Neural cell (in vitro differentiated cells): ENCODE measurements around the gene RUNDC3A. TPM values are rescaled to one million over a fixed set of nuclear protein-coding genes. Genes with fewer than 3 reads are reported as not detected.
"Not testable (repeated sequence)": the region's sequence is repeated elsewhere in the genome, so short reads cannot be mapped to it uniquely, and the experiment has no call there.

Experiments
- H2AFZ ChIP-seq: fragments of 200-600, 300-800 bp; sonication (generic), shearing (Covaris generic); 2 replicates; pipeline ENCODE4 v1.6.0; 2014; ENCODE audit warnings: low read depth, mild to moderate bottlenecking, antibody characterized with exemption, low read length, moderate library complexity
- H3F3A ChIP-seq: fragments of 200-600 bp; shearing (Covaris generic); 2 replicates; pipeline ENCODE4 v1.6.1; 2016; ENCODE audit warnings: mild to moderate bottlenecking, moderate library complexity, mixed read lengths, antibody characterized with exemption, low read length; ENCODE audit not compliant: insufficient read depth, poor library complexity, severe bottlenecking
- H3K27ac ChIP-seq: fragments of 200-600, 300-800 bp; sonication (generic), shearing (Covaris generic); 2 replicates; pipeline ENCODE4 v1.5.1; 2014; ENCODE audit warnings: mild to moderate bottlenecking, low read length, moderate library complexity
- H3K27me3 ChIP-seq: fragments of 300-800, 200-600 bp; sonication (generic), shearing (Covaris generic); 2 replicates; pipeline ENCODE4 v1.6.0; 2014; ENCODE audit warnings: mild to moderate bottlenecking, low read depth, low read length, moderate library complexity; ENCODE audit not compliant: insufficient read depth
- H3K36me3 ChIP-seq: fragments of 300-800, 200-600 bp; sonication (generic), shearing (Covaris generic); 2 replicates; pipeline ENCODE4 v1.5.1; 2014; ENCODE audit warnings: mild to moderate bottlenecking, antibody characterized with exemption, low read length, moderate library complexity; ENCODE audit not compliant: insufficient read depth
- H3K4me2 ChIP-seq: fragments of 300-800, 200-600 bp; sonication (generic), shearing (Covaris generic); 2 replicates; pipeline ENCODE4 v1.6.0; 2014; ENCODE audit warnings: mild to moderate bottlenecking, low read length
- H3K4me3 ChIP-seq: fragments of 300-800, 200-600 bp; sonication (generic), shearing (Covaris generic); 2 replicates; pipeline ENCODE4 v1.5.1; 2014; ENCODE audit warnings: mild to moderate bottlenecking, low read length, moderate library complexity
- H3K79me2 ChIP-seq: fragments of 200-600 bp; shearing (Covaris generic); replicated peaks from 2 replicates; pipeline ENCODE4 v1.6.0; 2014; ENCODE audit warnings: mild to moderate bottlenecking, low read length, moderate library complexity; ENCODE audit not compliant: insufficient read depth
- H3K9ac ChIP-seq: fragments of 300-800, 200-600 bp; sonication (generic), shearing (Covaris generic); 2 replicates; pipeline ENCODE4 v1.6.1; 2016; ENCODE audit warnings: mild to moderate bottlenecking, low read length, mixed read lengths
- H3K9me2 ChIP-seq: fragments of 200-600 bp; shearing (Covaris generic); 2 replicates; pipeline ENCODE4 v1.6.1; 2016; ENCODE audit warnings: mild to moderate bottlenecking, low read length, mixed read lengths; ENCODE audit not compliant: insufficient read depth
- H3K9me3 ChIP-seq: fragments of 200-600, 300-800 bp; sonication (generic), shearing (Covaris generic); 2 replicates; pipeline ENCODE4 v1.6.1; 2016; ENCODE audit warnings: mild to moderate bottlenecking, mixed run types, low read length, moderate library complexity, mixed read lengths
- H4K20me1 ChIP-seq: fragments of 200-600 bp; shearing (Covaris generic); 2 replicates; pipeline ENCODE4 v1.6.1; 2016; ENCODE audit warnings: mild to moderate bottlenecking, mixed run types; ENCODE audit not compliant: insufficient read depth
- CTCF ChIP-seq: fragments of 450-650 bp; IDR thresholded peaks from 2 replicates; pipeline ENCODE4 v1.5.1; 2014; ENCODE audit warnings: antibody characterized with exemption, mild to moderate bottlenecking, moderate library complexity; ENCODE audit not compliant: poor library complexity, severe bottlenecking
- POLR2AphosphoS5 ChIP-seq: IDR thresholded peaks from 2 replicates; pipeline ENCODE4 v1.6.1; 2012
- REST ChIP-seq: IDR thresholded peaks from 2 replicates; pipeline ENCODE4 v1.6.1; 2012; ENCODE audit warnings: borderline replicate concordance
- SMC3 ChIP-seq: fragments of 450-650 bp; conservative IDR thresholded peaks from 2 replicates; pipeline ENCODE4 v1.6.1; 2014; ENCODE audit warnings: antibody characterized with exemption, mild to moderate bottlenecking, moderate library complexity; ENCODE audit not compliant: poor library complexity
- TAF1 ChIP-seq: IDR thresholded peaks from 2 replicates; pipeline ENCODE4 v1.6.1; 2012; ENCODE audit warnings: low read depth
- polyA plus RNA-seq: library from polyadenylated mRNA; depleted of rRNA; stranded (reverse); fragments of >200 nt; gene quantifications from 2 replicates; pipeline ENCODE4 v1.2.3, GENCODE V29; 2014

Gene RUNDC3A
- polyA plus RNA-seq, 1 donor from 2014 or later, result 279 TPM

- Histone ChIP-seq H3K4me3 (peak overlapping the region; percentile 85), H4K20me1 (no peaks in the 10 kb centered on the region), H3K27me3 (no peaks in the 10 kb centered on the region), H2AFZ (no peak overlapping the region), H3K27ac (no peak overlapping the region), H3K36me3 (no peaks in the 10 kb centered on the region), H3K4me2 (peak overlapping the region; percentile 82), H3K79me2 (no peaks in the 10 kb centered on the region), H3K9me3 (no peaks in the 10 kb centered on the region), H3F3A (no peaks in the 10 kb centered on the region), H3K9me2 (no peaks in the 10 kb centered on the region), H3K9ac (peak overlapping the region; percentile 67)
- TF ChIP-seq POLR2AphosphoS5, result no peak
- no peak for TF ChIP-seq TAF1
- peak; percentile 10 for TF ChIP-seq SMC3
- peak; percentile 26 for TF ChIP-seq CTCF
- TF ChIP-seq REST, result no peak
Observed at GRCh38 chr17:44346064-44346844, 37.9 kb downstream of the RUNDC3A start.

- H3K36me3 ChIP-seq, H3F3A ChIP-seq, H3K79me2 ChIP-seq, H4K20me1 ChIP-seq, H3K9ac ChIP-seq, H3K27ac ChIP-seq, H3K4me2 ChIP-seq, H3K9me2 ChIP-seq, H3K4me3 ChIP-seq, H3K27me3 ChIP-seq, H3K9me3 ChIP-seq, H2AFZ ChIP-seq: not testable (repeated sequence)
Observed at GRCh38 chr17:44347206-44348055, 39.0 kb downstream of the RUNDC3A start.
